SK-N-SH treated with all-trans-retinoic acid at 6 μM for 48 hours (cell line): ENCODE results near the gene PLEKHN1.
A peak's percentile ranks its signal among the peaks of the same experiment; 100 is the strongest.

Experiments
- ATAC-seq: fragments of 200-7000 bp; cut with Tn5 transposase; 3 replicates; pipeline ENCODE4 v1.9.1; 2020; ENCODE audit warnings: mild to moderate bottlenecking, moderate library complexity
- BACH2 ChIP-seq: fragments of 250-450 bp; sonication (Bioruptor Pico); IDR thresholded peaks from 2 replicates; pipeline ENCODE4 v1.9.0; 2021; ENCODE audit warnings: mild to moderate bottlenecking, borderline replicate concordance
- CREB5 ChIP-seq: fragments of 250-450 bp; sonication (Bioruptor Pico); IDR thresholded peaks from 2 replicates; pipeline ENCODE4 v1.5.1; 2020; ENCODE audit warnings: low read depth, mild to moderate bottlenecking, moderate library complexity
- CSDC2 ChIP-seq: fragments of 250-450 bp; sonication (Bioruptor Pico); IDR thresholded peaks from 2 replicates; pipeline ENCODE4 v1.5.0; 2020; ENCODE audit warnings: mild to moderate bottlenecking, moderate library complexity
- ESRRG ChIP-seq: fragments of 250-450 bp; sonication (Bioruptor Pico); IDR thresholded peaks from 2 replicates; pipeline ENCODE4 v1.6.1; 2021; ENCODE audit warnings: mild to moderate bottlenecking
- GLIS3 ChIP-seq: fragments of 250-450 bp; sonication (Bioruptor Pico); IDR thresholded peaks from 2 replicates; pipeline ENCODE4 v1.5.0; 2020; ENCODE audit warnings: mild to moderate bottlenecking, moderate library complexity
- ISL1 ChIP-seq: fragments of 250-450 bp; sonication (Bioruptor Pico); IDR thresholded peaks from 2 replicates; pipeline ENCODE4 v2.1.2; 2022; ENCODE audit warnings: mild to moderate bottlenecking, moderate library complexity
- OSR1 ChIP-seq: fragments of 250-450 bp; sonication (Bioruptor Pico); IDR thresholded peaks from 2 replicates; pipeline ENCODE4 v1.8.0; 2022; ENCODE audit warnings: moderate library complexity, mild to moderate bottlenecking, inconsistent platforms
- PATZ1 ChIP-seq: fragments of 250-450 bp; sonication (Bioruptor Pico); IDR thresholded peaks from 2 replicates; pipeline ENCODE4 v1.8.0; 2020; ENCODE audit warnings: mild to moderate bottlenecking, moderate library complexity, borderline replicate concordance
- PPARA ChIP-seq: fragments of 250-450 bp; sonication (Bioruptor Pico); IDR thresholded peaks from 2 replicates; pipeline ENCODE4 v1.5.0; 2020; ENCODE audit warnings: mild to moderate bottlenecking, borderline replicate concordance
- RARB ChIP-seq: fragments of 250-450 bp; sonication (Bioruptor Pico); IDR thresholded peaks from 2 replicates; pipeline ENCODE4 v1.8.0; 2021; ENCODE audit warnings: mild to moderate bottlenecking, moderate library complexity
- TCF4 ChIP-seq: fragments of 250-450 bp; sonication (Bioruptor Pico); IDR thresholded peaks from 2 replicates; pipeline ENCODE4 v1.8.0; 2021; ENCODE audit warnings: mild to moderate bottlenecking, moderate library complexity, borderline replicate concordance
- TSHZ2 ChIP-seq: fragments of 250-450 bp; sonication (Bioruptor Pico); IDR thresholded peaks from 2 replicates; pipeline ENCODE4 v1.5.0; 2020; ENCODE audit warnings: mild to moderate bottlenecking, moderate library complexity
- ZC3H10 ChIP-seq: fragments of 250-450 bp; sonication (Bioruptor Pico); IDR thresholded peaks from 2 replicates; pipeline ENCODE4 v1.5.1; 2021; ENCODE audit warnings: mild to moderate bottlenecking, moderate library complexity
- ZFP3 ChIP-seq: fragments of 250-450 bp; sonication (Bioruptor Pico); IDR thresholded peaks from 2 replicates; pipeline ENCODE4 v1.5.0; 2020; ENCODE audit warnings: mild to moderate bottlenecking, moderate library complexity
- ZFP30 ChIP-seq: fragments of 450-650 bp; formaldehyde crosslinking; IDR thresholded peaks from 2 replicates; pipeline ENCODE4 v1.5.0; 2022; ENCODE audit warnings: mild to moderate bottlenecking, moderate library complexity
- ZNF565 ChIP-seq: fragments of 450-650 bp; formaldehyde crosslinking; conservative IDR thresholded peaks from 2 replicates; pipeline ENCODE4 v1.5.0; 2020; ENCODE audit warnings: low read depth, mild to moderate bottlenecking, moderate library complexity
- ZNF70 ChIP-seq: fragments of 450-650 bp; formaldehyde crosslinking; IDR thresholded peaks from 2 replicates; pipeline ENCODE4 v1.5.0; 2020; ENCODE audit warnings: mild to moderate bottlenecking, moderate library complexity
- ZNF8 ChIP-seq: fragments of 450-650 bp; formaldehyde crosslinking; IDR thresholded peaks from 2 replicates; pipeline ENCODE4 v1.5.0; 2020; ENCODE audit warnings: mild to moderate bottlenecking, moderate library complexity
- TF ChIP-seq, protein P1 (sequence below): fragments of 250-450 bp; sonication (Bioruptor Pico); IDR thresholded peaks from 2 replicates; pipeline ENCODE4 v1.5.1; 2021; ENCODE audit warnings: mild to moderate bottlenecking, moderate library complexity

The PLEKHN1 gene

DNA sequence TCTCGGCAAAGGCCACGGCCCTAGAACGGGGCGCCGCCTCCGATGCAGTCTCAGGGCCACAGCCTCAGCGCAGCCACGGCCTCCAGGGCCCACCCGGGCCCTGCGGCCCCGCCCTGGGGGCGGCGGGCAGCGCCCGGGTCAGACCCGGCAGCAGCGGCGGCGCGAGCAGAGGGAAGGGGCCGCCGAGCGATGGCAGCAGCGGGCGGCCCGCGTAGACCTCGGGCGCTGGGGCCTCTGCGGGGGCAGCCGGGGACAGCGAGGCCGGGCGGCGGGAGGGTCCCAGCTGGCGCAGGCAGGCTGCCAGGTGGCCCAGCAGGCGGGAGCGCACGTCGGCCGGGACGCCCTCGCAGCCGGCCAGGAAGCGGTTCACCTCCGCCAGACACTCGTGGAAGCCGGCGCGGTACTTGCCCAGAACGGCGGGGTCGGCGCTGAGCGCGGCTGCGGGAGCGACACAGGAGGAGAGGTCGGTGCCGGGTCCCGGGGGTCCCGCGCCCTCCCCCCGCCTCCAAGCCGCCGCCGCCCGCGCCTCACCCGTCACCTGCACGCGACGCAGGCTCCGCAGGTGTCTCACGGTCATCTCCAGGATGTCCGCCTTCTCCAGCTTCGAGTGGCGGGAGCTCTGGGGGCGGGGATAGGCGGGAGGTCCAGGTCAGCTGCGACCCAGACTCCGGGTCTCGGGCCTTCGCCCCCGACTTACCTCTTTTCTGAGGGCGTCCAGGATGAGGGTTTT, 32.9 kb downstream of the PLEKHN1 start (continued):
- TF ChIP-seq TSHZ2 (CRISPR knock-in tag) = no peak

DNA sequence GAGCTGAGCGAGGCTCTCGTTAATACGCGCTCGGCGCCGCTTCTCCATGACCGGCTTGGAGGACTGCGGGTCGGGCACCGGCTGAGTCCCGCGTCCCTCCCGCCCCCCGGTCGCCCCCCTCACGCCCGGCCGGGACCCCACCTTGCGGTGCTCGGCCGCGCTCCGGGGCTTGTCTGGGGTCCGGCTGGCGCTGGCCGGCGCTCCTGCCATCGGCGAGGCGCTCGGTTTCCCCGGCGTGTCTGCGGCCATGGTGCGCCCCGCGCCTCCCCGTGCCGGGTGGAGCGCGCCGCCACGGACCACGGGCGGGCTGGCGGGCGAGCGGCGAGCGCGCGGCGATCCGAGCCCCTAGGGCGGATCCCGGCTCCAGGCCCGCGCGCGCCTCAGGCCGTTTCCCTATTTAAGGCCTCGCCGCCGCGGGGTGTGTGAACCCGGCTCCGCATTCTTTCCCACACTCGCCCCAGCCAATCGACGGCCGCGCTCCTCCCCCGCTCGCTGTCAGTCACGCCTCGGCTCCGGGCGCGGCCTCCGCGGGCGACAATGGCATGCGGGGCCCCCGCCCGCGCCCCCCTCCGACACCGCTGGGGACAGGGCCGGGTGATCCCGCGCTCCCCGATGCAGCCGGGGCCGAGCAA, 33.6 kb downstream of the PLEKHN1 start, which contains the start of gene HES4:
HES4 (minus strand) TSS at position 373 of the 632 bp plus-strand sequence; CDS start at position 249, 124 bp downstream.
- ATAC-seq = peak; percentile 29
- TF ChIP-seq CREB5 (CRISPR knock-in tag) = no peak
- no peak for TF ChIP-seq TCF4 (CRISPR knock-in tag)
- TF ChIP-seq ZNF70 (CRISPR knock-in tag) = no peak
- TF ChIP-seq OSR1 = no peak
- TF ChIP-seq, protein P1, sequence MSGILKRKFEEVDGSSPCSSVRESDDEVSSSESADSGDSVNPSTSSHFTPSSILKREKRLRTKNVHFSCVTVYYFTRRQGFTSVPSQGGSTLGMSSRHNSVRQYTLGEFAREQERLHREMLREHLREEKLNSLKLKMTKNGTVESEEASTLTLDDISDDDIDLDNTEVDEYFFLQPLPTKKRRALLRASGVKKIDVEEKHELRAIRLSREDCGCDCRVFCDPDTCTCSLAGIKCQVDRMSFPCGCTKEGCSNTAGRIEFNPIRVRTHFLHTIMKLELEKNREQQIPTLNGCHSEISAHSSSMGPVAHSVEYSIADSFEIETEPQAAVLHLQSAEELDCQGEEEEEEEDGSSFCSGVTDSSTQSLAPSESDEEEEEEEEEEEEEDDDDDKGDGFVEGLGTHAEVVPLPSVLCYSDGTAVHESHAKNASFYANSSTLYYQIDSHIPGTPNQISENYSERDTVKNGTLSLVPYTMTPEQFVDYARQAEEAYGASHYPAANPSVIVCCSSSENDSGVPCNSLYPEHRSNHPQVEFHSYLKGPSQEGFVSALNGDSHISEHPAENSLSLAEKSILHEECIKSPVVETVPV = no peak
- no peak for TF ChIP-seq BACH2 (CRISPR knock-in tag)
- TF ChIP-seq ZNF565 (CRISPR knock-in tag) = no peak
- TF ChIP-seq ZFP30 (CRISPR knock-in tag) = no peak
- TF ChIP-seq PPARA = no peak
- TF ChIP-seq ZC3H10 (CRISPR knock-in tag) = no peak
- TF ChIP-seq TSHZ2 (CRISPR knock-in tag) = no peak
- TF ChIP-seq ESRRG (CRISPR knock-in tag) = no peak
- TF ChIP-seq RARB (CRISPR knock-in tag) = no peak

DNA sequence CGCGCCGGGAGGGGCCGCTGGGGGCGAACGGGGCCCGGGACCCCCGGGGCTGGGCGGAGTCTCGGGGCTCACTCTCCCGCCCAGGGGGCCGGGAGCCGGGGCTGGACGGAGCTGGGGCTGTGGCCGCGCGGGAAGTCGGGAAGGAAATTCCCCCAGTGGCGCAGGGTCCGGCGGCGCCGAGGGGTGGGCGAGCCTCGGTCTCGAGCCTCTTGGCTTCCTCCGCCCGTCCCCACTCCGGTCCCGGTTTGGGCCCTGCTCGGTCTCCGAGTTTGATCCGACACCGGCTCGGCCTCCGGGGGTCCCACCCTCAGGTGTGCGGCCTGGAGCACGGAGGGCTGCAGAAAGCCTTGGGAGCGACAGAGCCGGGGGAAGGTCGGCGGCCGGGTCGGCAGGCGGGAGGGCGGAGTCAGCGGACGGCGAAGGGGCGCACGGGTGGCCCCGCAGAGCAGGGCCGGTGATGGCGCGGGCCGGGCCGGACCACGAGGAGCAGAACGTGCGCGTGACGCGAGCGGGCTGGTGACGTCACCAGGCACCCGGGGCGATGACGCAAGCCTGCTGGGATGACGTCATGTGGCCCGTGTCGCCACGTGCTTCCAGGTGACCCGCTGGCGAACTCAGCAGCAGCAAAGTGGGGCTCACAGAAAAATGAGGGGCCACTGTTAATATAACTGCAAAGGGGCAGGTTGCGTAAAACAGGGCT, 34.2 kb downstream of the PLEKHN1 start:
- peak; percentile 35; the same call in 1 of the 2 replicates for TF ChIP-seq ZC3H10 (CRISPR knock-in tag)
- TF ChIP-seq ISL1 (CRISPR knock-in tag) = no peak
- TF ChIP-seq CSDC2 (CRISPR knock-in tag) = no peak
- no peak for TF ChIP-seq ZNF8 (CRISPR knock-in tag)
- no peak for TF ChIP-seq TCF4 (CRISPR knock-in tag)
- TF ChIP-seq OSR1 = no peak
- peak; percentile 71; the same call in 1 of the 2 replicates for TF ChIP-seq PPARA
- ATAC-seq = peak; percentile 13

GRCh38 chr1:1001057-1001783, 34.9 kb downstream of the PLEKHN1 start:
- no peak for ATAC-seq
- TF ChIP-seq PATZ1 (CRISPR knock-in tag) (no peak), ZFP3 (CRISPR knock-in tag) (no peak), ISL1 (CRISPR knock-in tag) (no peak), ZNF70 (CRISPR knock-in tag) (no peak), ZC3H10 (CRISPR knock-in tag) (no peak), OSR1 (no peak), GLIS3 (CRISPR knock-in tag) (no peak), PPARA (no peak), RARB (CRISPR knock-in tag) (no peak)
- TF ChIP-seq, protein P1 = no peak
